ENCODE data around the gene KDM3B. TPM values are rescaled to one million over a fixed set of nuclear protein-coding genes. Genes with fewer than 3 reads are reported as not detected.

The KDM3B gene
- total and polyA plus RNA-seq, 9 of the 15 experiments (the other 6 are each of a cell fraction or from before 2014, with no cell fraction given), result 13.8 to 62.8 (median 41.9) TPM

DNA sequence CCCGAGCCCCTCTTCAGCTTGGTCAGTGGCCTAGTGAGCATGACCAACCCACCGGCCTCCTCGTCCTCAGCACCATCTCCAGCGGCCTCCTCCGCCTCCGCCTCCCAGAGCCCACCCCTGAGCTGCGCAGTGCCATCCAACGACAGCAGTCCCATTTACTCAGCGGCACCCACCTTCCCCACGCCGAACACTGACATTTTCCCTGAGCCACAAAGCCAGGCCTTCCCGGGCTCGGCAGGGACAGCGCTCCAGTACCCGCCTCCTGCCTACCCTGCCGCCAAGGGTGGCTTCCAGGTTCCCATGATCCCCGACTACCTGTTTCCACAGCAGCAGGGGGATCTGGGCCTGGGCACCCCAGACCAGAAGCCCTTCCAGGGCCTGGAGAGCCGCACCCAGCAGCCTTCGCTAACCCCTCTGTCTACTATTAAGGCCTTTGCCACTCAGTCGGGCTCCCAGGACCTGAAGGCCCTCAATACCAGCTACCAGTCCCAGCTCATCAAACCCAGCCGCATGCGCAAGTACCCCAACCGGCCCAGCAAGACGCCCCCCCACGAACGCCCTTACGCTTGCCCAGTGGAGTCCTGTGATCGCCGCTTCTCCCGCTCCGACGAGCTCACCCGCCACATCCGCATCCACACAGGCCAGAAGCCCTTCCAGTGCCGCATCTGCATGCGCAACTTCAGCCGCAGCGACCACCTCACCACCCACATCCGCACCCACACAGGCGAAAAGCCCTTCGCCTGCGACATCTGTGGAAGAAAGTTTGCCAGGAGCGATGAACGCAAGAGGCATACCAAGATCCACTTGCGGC lies 114.6 kb downstream of the KDM3B start (continued):
- TF ChIP-seq, protein P1, sequence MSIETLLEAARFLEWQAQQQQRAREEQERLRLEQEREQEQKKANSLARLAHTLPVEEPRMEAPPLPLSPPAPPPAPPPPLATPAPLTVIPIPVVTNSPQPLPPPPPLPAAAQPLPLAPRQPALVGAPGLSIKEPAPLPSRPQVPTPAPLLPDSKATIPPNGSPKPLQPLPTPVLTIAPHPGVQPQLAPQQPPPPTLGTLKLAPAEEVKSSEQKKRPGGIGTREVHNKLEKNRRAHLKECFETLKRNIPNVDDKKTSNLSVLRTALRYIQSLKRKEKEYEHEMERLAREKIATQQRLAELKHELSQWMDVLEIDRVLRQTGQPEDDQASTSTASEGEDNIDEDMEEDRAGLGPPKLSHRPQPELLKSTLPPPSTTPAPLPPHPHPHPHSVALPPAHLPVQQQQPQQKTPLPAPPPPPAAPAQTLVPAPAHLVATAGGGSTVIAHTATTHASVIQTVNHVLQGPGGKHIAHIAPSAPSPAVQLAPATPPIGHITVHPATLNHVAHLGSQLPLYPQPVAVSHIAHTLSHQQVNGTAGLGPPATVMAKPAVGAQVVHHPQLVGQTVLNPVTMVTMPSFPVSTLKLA (conservative IDR thresholded peaks at IDR 0.05), result no peak
- TF ChIP-seq MYBL2 (IDR thresholded peaks at IDR 0.05; ENCODE audit: low read depth), result no peak
- no peak for TF ChIP-seq MYBL2 (CRISPR knock-in tag; IDR thresholded peaks at IDR 0.05; ENCODE audit: borderline replicate concordance)
- TF ChIP-seq ARNT (IDR thresholded peaks at IDR 0.05), result no peak
- no peak for TF ChIP-seq ZNF23 (CRISPR knock-in tag; IDR thresholded peaks at IDR 0.05)
- 0 out of 2 replicates have a peak, but pooled peaks have one; percentile 15 for TF ChIP-seq ZNF584 (CRISPR knock-in tag; IDR thresholded peaks at IDR 0.05; ENCODE audit: low read depth)
- TF ChIP-seq, protein P2, sequence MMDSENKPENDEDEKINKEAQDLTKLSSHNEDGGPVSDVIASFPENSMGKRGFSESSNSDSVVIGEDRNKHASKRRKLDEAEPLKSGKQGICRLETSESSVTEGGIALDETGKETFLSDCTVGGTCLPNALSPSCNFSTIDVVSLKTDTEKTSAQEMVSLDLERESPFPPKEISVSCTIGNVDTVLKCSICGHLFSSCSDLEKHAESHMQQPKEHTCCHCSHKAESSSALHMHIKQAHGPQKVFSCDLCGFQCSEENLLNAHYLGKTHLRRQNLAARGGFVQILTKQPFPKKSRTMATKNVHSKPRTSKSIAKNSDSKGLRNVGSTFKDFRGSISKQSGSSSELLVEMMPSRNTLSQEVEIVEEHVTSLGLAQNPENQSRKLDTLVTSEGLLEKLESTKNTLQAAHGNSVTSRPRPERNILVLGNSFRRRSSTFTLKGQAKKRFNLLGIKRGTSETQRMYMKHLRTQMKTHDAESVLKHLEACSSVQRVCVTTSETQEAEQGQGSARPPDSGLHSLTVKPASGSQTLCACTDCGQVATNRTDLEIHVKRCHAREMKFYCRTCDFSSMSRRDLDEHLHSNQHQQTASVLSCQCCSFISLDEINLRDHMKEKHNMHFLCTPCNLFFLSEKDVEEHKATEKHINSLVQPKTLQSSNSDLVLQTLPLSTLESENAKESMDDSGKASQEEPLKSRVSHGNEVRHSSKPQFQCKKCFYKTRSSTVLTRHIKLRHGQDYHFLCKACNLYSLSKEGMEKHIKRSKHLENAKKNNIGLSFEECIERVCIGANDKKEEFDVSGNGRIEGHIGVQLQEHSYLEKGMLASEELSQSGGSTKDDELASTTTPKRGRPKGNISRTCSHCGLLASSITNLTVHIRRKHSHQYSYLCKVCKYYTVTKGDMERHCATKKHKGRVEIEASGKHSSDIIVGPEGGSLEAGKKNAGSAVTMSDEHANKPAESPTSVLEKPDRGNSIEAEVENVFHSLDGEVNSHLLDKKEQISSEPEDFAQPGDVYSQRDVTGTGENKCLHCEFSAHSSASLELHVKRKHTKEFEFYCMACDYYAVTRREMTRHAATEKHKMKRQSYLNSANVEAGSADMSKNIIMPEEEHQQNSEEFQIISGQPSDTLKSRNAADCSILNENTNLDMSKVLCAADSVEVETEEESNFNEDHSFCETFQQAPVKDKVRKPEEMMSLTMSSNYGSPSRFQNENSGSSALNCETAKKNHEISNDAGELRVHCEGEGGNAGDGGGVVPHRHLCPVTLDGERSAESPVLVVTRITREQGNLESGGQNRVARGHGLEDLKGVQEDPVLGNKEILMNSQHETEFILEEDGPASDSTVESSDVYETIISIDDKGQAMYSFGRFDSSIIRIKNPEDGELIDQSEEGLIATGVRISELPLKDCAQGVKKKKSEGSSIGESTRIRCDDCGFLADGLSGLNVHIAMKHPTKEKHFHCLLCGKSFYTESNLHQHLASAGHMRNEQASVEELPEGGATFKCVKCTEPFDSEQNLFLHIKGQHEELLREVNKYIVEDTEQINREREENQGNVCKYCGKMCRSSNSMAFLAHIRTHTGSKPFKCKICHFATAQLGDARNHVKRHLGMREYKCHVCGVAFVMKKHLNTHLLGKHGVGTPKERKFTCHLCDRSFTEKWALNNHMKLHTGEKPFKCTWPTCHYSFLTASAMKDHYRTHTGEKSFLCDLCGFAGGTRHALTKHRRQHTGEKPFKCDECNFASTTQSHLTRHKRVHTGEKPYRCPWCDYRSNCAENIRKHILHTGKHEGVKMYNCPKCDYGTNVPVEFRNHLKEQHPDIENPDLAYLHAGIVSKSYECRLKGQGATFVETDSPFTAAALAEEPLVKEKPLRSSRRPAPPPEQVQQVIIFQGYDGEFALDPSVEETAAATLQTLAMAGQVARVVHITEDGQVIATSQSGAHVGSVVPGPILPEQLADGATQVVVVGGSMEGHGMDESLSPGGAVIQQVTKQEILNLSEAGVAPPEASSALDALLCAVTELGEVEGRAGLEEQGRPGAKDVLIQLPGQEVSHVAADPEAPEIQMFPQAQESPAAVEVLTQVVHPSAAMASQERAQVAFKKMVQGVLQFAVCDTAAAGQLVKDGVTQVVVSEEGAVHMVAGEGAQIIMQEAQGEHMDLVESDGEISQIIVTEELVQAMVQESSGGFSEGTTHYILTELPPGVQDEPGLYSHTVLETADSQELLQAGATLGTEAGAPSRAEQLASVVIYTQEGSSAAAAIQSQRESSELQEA (IDR thresholded peaks at IDR 0.05; ENCODE audit: low read depth), result no peak
- TF ChIP-seq, protein P3, sequence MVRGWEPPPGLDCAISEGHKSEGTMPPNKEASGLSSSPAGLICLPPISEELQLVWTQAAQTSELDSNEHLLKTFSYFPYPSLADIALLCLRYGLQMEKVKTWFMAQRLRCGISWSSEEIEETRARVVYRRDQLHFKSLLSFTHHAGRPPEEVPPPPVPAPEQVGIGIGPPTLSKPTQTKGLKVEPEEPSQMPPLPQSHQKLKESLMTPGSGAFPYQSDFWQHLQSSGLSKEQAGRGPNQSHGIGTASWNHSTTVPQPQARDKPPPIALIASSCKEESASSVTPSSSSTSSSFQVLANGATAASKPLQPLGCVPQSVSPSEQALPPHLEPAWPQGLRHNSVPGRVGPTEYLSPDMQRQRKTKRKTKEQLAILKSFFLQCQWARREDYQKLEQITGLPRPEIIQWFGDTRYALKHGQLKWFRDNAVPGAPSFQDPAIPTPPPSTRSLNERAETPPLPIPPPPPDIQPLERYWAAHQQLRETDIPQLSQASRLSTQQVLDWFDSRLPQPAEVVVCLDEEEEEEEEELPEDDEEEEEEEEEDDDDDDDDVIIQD (CRISPR knock-in tag; IDR thresholded peaks at IDR 0.05), result no peak
- TF ChIP-seq, protein P4, sequence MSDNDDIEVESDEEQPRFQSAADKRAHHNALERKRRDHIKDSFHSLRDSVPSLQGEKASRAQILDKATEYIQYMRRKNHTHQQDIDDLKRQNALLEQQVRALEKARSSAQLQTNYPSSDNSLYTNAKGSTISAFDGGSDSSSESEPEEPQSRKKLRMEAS (CRISPR knock-in tag; IDR thresholded peaks at IDR 0.05), result peak; percentile 11; the same call in 1 of the 2 replicates
- no peak for TF ChIP-seq HMG20A (CRISPR knock-in tag; conservative IDR thresholded peaks at IDR 0.05)
- TF ChIP-seq ZFX (CRISPR knock-in tag; IDR thresholded peaks at IDR 0.05), result no peak
- no peak for TF ChIP-seq EP400 (IDR thresholded peaks at IDR 0.05)
- TF ChIP-seq, protein P5, sequence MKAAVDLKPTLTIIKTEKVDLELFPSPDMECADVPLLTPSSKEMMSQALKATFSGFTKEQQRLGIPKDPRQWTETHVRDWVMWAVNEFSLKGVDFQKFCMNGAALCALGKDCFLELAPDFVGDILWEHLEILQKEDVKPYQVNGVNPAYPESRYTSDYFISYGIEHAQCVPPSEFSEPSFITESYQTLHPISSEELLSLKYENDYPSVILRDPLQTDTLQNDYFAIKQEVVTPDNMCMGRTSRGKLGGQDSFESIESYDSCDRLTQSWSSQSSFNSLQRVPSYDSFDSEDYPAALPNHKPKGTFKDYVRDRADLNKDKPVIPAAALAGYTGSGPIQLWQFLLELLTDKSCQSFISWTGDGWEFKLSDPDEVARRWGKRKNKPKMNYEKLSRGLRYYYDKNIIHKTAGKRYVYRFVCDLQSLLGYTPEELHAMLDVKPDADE (conservative IDR thresholded peaks at IDR 0.05; ENCODE audit: control insufficient read depth, low read depth, low read length), result peak; percentile 67
